Testis (tissue), 3 donors: ENCODE results near the gene MOB2. TPM values are rescaled to one million over a fixed set of nuclear protein-coding genes. Genes with fewer than 3 reads are reported as not detected.
"Not testable (repeated sequence)": the region's sequence is repeated elsewhere in the genome, so short reads cannot be mapped to it uniquely, and the experiment has no call there.

Experiments
- DNase-seq: peaks from one replicate; pipeline ENCODE4 v3.0.0-alpha.2; 2019
- H3K27ac ChIP-seq, 2 donors: fragments of 200-600 bp; sonication (generic); one replicate each; pipeline ENCODE4 v1.5.1; 2019
- H3K27me3 ChIP-seq: fragments of 200-600 bp; sonication (generic); one replicate; pipeline ENCODE4 v1.5.1; 2019
- H3K36me3 ChIP-seq: fragments of 200-600 bp; sonication (generic); one replicate; pipeline ENCODE4 v1.5.1; 2017; ENCODE audit warnings: low read depth; ENCODE audit errors: missing control alignments
- H3K4me1 ChIP-seq: fragments of 200-600 bp; sonication (generic); one replicate; pipeline ENCODE4 v1.5.1; 2019
- H3K4me3 ChIP-seq, 2 donors: fragments of 200-600 bp; sonication (generic); one replicate each; pipeline ENCODE4 v1.5.1; 2017 to 2019
- H3K9me3 ChIP-seq: fragments of 200-600 bp; sonication (generic); one replicate; pipeline ENCODE4 v1.5.1; 2017
- CTCF ChIP-seq, 3 experiments: fragments of 450-650 bp in 2 of 3; fragments of 200-600 bp in 1 of 3; sonication (generic) in 1 of 3; IDR thresholded peaks; one replicate each; pipeline ENCODE4 v1.5.1; 2016 to 2019; ENCODE audit warnings: antibody characterized with exemption in 3 of 3, mild to moderate bottlenecking in 2 of 3, moderate library complexity in 1 of 3
- POLR2A ChIP-seq: fragments of 450-650 bp; IDR thresholded peaks from one replicate; pipeline ENCODE4 v1.6.1; 2017; ENCODE audit warnings: antibody characterized with exemption, mild to moderate bottlenecking, moderate library complexity
- WGBS, 2 donors: methylation state at CpG; one replicate each; pipeline ENCODE4 v1.1.5; 2018; 5-methylcytosine and 5-hydroxymethylcytosine counted together
- intact Hi-C: fragments of 100-400 bp; cut with DNase I; formaldehyde crosslinking; loops from one replicate; pipeline ENCODE4 v1.15.1; 2023; ENCODE audit warnings: low total_unique reads
- polyA plus RNA-seq: library from polyadenylated mRNA; stranded (reverse); fragments of 350-450 nt; fragmentation: Illumina TruSeq; extraction: RNeasy Lipid Tissue Mini Kit (QIAGEN cat#74804); gene quantifications from one replicate; pipeline ENCODE4 v1.2.3, GENCODE V29; 2014; ENCODE audit warnings: low read depth, low replicate concordance; ENCODE audit not compliant: insufficient read depth
- total RNA-seq, 2 donors: library from RNA; depleted of rRNA; stranded (reverse); fragments of >200 nt; gene quantifications; one replicate each; pipeline ENCODE4 v1.2.3, GENCODE V29; 2016

The MOB2 gene
- total and polyA plus RNA-seq, 3 donors from 2014 or later: 41.5 to 57.7 (median 46.8) TPM

GRCh38 chr11:1436468-1437039 lies 50.0 kb downstream of the MOB2 start:
- Histone ChIP-seq H3K36me3 (no peaks in the 10 kb centered on the region), H3K27me3 (no peaks in the 10 kb centered on the region), H3K9me3 (no peaks in the 10 kb centered on the region), H3K4me1 (peaks cover 14% of the 10 kb centered on the region), H3K27ac (no peak overlapping the region), H3K4me3 (no peak overlapping the region)
- 38 to 49% methylated on average over 6 to 13 of the region's 13 CpGs for WGBS, 2 donors
- TF ChIP-seq POLR2A (no peak), CTCF (IDR thresholded peaks at IDR 0.05) (no peak)
- DNase-seq: no peak
- intact Hi-C loops: no loop called here

- TF ChIP-seq CTCF (IDR thresholded peaks at IDR 0.05) (no peak), POLR2A (no peak)
- Histone ChIP-seq H3K9me3 (no peaks in the 10 kb centered on the region), H3K27ac (no peak overlapping the region), H3K27me3 (no peaks in the 10 kb centered on the region), H3K4me3 (no peak overlapping the region), H3K36me3 (no peaks in the 10 kb centered on the region), H3K4me1 (peaks cover 14% of the 10 kb centered on the region)
- WGBS, 2 donors: 40 to 41% methylated on average over 1 to 29 of the region's 29 CpGs
- intact Hi-C loops: no loop called here
- DNase-seq: no peak
These were observed 50.6 kb downstream of the MOB2 start for GRCh38 chr11:1435820-1436467.

GRCh38 chr11:1435479-1435819 lies 51.1 kb downstream of the MOB2 start:
- H3K27me3 ChIP-seq, H3K9me3 ChIP-seq, DNase-seq, intact Hi-C loops, H3K27ac ChIP-seq, H3K4me3 ChIP-seq, H3K36me3 ChIP-seq: not testable (repeated sequence)
- 78 to 85% methylated on average over 10 to 14 of the region's 20 CpGs for WGBS, 2 donors
- peaks cover 14% of the 10 kb centered on the region for H3K4me1 ChIP-seq

GRCh38 chr11:1433977-1434640 lies 52.5 kb downstream of the MOB2 start:
- TF ChIP-seq CTCF (IDR thresholded peaks at IDR 0.05): no peak
- H3K36me3 ChIP-seq: no peaks in the 10 kb centered on the region
- no peaks in the 10 kb centered on the region for H3K9me3 ChIP-seq
- no peak overlapping the region for H3K4me3 ChIP-seq
- H3K27me3 ChIP-seq: no peaks in the 10 kb centered on the region
- intact Hi-C loops: no loop called here
- no peak overlapping the region for H3K27ac ChIP-seq
- peaks cover 14% of the 10 kb centered on the region for H3K4me1 ChIP-seq
- no peak for DNase-seq
- WGBS, 2 donors: 73 to 77% methylated on average over 24 to 29 of the region's 29 CpGs

GRCh38 chr11:1433568-1433967 lies 53.0 kb downstream of the MOB2 start:
- no peak overlapping the region for H3K27ac ChIP-seq
- no peak for DNase-seq
- TF ChIP-seq CTCF (IDR thresholded peaks at IDR 0.05): no peak
- TF ChIP-seq POLR2A: no peak
- no peaks in the 10 kb centered on the region for H3K27me3 ChIP-seq
- no peaks in the 10 kb centered on the region for H3K36me3 ChIP-seq
- H3K4me3 ChIP-seq: no peak overlapping the region
- H3K9me3 ChIP-seq: no peaks in the 10 kb centered on the region
- WGBS, 2 donors: 76 to 84% methylated on average over 14 to 15 of the region's 15 CpGs
- intact Hi-C loops: no loop called here
- peaks cover 10% of the 10 kb centered on the region for H3K4me1 ChIP-seq
